HG03159 (cell line): ENCODE measurements around the gene MEX3B.

Experiments
- ATAC-seq: cut with Tn5 transposase; IDR thresholded peaks from one replicate; pipeline ENCODE4 v1.9.1; 2021; ENCODE audit warnings: mild to moderate bottlenecking, moderate library complexity; ENCODE audit not compliant: unreplicated experiment

Gene MEX3B

GRCh38 chr15:82045892-82046665, at the start of gene MEX3B:
MEX3B (minus strand) TSS chr15:82046018; CDS start chr15:82045705, 313 bp downstream.
- ATAC-seq, result peak; percentile 68

GRCh38 chr15:82093774-82094211, 48.0 kb upstream of the MEX3B start:
- ATAC-seq, result no peak

DNA sequence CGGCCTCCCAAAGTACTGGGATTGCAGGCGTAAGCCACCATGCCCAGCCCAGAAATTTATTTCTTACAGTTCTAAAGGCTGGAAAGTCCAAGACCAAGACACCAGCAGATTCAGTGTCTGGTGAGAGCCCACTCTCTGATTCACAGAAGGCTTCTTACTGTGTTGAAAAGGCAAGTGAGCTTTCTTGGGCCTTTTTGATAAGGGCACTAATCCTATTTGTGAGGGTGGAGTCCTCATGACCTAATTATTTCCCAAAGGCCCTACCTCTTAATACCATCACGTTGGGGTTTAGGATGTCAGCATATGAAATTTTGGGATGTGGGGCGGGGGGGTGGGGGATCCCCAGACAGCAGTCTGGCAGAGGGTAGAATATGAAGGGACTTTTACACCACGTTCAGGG, 47.5 kb upstream of the MEX3B start:
- no peak for ATAC-seq

DNA sequence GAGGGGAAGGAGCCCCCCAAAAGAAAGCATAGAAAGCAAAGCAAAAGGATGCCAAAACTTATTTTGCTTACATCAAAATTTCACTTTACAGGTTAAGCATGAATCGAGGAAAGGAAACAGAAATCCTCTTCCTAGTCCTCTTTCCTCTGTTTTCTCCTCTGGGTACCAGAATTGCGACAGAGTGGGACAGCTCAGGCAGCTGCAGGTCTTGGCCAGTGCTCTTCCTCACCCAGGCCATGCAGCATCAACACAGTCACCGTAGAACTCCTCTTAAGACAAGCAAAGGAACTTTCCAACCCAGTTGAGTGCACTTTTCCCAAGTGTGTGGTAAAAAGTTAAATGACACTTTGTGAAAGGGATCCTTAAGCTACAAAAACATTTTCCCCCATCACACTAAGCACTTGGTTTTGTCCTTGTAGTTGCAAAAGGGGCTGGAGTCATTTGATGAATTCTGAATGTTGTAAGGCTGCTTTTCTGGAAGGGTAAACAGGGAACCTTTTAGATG, 45.9 kb upstream of the MEX3B start:
- no peak for ATAC-seq

- no peak for ATAC-seq
Observed at GRCh38 chr15:82086243-82086995, 40.6 kb upstream of the MEX3B start.

DNA sequence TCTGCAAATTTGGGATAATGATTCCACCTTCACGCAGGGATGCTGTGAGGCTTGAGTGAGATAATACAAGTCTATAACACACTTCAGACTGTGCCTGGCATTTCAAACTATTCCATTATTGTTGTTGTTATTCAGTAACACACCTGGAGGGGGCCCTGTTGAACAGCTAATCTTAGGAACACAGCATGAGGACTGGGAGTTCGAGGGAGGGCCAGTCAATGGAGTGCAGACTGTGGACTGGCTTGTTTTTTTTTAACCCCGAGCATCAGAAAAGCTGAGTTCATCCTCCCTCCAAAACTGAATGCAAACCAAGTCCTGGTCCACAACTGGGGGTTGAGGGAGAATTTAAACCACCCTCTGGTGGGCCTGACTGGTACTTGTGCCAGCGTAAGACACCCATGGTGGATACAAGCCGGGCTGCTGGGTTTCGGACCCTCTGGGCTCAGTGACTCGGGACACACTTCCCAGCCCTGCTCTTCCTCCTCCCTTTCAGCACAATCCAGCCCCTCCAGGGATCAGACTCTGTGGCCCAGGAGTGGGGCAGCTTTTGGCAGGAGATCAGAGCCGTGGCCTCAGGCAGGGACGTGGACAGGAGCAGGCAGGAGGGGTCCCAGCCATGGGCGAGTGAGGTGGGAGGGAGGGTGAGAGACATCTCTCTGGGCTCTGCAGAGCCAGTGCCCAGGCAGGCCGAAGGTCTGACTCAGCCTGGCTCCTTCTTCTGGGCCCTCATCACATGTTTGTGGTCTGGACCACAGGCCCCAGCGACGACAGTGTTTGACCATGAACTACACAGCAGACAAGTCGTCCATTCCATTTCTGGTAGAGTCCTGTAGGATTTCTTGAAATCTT, 36.3 kb upstream of the MEX3B start:
- ATAC-seq, result no peak

GRCh38 chr15:82080774-82081173, 35.0 kb upstream of the MEX3B start:
- no peak for ATAC-seq

DNA sequence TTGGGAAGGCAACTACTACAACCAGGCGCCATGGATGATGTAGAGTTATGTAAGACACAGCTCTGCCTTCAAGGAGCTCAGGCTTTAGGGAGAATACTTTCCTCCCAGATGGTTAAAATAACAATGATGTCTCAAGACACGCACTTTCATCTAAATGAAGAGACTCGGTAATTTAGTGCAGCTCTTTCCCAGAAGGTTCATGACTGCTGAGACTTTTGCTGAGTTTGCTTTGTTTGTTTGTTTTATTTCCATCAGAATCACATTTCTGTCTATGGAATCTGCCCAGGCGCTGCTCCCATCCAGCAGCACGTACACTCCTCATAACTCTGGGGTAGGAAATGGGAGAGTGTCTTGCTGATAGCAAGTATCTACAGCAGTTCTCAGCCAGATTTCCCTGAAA, 33.9 kb upstream of the MEX3B start:
- no peak for ATAC-seq

DNA sequence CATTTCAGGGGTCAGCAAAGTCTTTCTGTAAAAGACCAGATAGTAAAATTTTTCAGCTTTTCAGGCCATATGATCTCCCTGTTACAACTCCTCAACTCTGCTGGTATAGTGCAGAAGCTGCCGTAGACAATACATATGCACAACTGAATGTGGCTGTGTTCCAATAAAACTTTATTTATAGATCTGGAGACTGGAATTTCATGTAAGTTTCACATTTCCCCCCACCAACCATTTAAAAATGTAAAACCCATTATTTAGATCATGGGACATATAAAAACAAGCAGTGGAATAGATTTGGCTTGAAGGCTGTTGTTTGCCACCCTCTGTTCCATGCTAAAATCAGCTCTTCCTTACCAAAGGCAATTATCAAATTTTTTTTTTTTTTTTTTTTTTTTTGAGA, 28.8 kb upstream of the MEX3B start:
- no peak for ATAC-seq

DNA sequence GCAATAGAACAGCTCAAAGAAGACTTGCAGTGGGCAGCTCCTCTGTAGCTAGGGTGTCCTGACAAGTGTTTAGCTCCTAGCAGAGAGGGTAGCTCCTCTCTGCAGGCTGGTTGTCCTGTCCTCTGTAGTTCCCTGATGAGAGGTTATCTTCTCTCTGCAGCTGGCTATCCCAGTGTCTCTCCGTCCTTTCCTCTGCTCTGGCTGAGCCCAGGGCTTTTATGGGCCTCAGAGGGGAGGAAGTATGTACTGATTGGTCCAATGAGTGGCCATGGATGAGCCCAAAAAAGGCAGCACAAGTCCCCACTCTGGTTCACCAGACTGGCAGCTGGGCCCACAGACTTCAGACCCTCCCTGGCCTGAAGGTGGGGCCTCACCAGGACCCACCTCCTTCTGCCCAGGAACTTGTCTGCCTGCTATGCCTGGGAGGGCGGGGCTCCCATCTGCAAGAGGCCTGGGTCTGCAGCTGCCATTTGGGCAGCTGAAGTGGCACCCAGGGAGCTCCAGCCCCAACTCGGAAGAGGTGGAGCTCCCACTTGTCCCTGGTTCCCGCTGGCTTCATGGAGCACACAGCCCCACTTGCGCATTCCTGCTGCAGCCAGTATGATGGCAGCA, 27.2 kb upstream of the MEX3B start:
- no peak for ATAC-seq

DNA sequence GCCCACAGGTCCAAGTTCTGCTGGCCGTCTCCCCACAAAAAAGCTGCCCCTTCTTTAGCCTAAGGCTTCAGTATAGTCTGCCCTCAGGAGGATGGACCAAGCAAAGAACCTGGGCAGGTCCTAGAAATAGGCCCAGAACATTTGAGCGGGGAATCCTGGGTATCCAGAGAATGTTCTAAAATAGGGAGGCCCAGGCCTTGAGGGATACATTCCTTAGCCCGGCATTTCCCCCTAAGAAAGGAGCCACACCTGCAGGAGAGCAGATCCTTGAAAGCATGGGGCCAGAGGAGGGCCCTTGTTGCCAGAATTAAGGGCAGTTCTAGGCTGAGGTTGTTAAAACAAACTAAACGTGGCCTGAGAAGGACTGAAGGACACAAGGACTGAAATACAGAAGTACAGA, 20.6 kb upstream of the MEX3B start:
- no peak for ATAC-seq

DNA sequence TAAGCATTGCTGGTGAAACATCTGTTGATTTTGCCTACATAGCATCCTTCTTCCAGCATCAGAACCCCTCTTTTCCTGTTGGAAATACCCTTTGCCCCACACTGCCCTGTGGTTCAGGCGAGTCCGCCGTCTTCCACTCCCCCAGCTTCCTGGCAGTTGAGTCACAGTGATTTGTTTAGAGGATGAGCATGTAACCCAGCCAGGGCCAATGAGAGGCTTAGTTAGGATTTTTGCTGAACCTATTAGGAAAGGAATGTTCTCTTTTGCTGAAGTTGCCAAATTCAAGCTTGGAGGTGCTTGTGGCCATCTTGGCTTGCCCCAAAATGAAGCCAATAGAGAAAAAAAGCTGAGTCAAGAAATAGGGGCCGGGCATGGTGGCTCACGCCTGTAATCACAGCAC, 19.0 kb upstream of the MEX3B start:
- no peak for ATAC-seq

GRCh38 chr15:82062479-82063454, 16.9 kb upstream of the MEX3B start:
- no peak for ATAC-seq

- no peak for ATAC-seq
Observed at GRCh38 chr15:82060817-82061216, 15.0 kb upstream of the MEX3B start.

DNA sequence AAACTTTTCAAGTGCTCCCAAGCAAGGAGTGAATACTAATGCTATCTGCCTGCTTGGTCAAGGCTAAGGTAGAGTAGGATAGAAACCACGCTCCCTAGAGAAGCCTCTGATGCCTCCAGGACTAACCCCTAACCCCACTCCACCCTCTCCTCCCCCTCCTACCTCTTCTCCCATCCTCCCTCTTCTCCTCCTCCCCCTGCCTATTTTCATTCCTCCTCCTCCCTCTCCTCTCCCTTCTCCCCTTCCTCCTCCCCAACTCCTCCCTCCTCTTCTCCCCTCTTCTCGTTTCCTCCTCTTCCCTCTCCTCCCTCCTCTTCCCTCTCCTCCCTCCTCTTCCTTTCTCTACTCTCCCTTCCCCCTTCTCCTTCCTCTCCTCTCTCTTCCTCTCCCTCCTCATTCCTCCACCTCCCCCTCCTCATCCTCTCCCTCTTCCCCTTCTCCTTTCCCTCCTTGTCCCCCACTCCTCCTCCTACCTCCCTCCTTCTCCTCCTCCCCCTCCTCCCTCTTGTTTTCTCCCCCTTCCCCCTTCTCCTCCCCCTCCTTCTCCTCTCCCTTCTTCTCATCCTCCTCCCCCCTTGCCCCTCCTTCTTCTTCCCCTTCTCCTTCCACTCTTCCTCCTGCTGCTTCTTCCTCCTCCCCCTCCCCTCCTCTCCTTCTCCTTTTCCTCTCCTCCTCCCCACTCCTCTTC, 12.8 kb upstream of the MEX3B start:
- ATAC-seq, result no peak

GRCh38 chr15:82058026-82058425, 12.2 kb upstream of the MEX3B start:
- no peak for ATAC-seq

DNA sequence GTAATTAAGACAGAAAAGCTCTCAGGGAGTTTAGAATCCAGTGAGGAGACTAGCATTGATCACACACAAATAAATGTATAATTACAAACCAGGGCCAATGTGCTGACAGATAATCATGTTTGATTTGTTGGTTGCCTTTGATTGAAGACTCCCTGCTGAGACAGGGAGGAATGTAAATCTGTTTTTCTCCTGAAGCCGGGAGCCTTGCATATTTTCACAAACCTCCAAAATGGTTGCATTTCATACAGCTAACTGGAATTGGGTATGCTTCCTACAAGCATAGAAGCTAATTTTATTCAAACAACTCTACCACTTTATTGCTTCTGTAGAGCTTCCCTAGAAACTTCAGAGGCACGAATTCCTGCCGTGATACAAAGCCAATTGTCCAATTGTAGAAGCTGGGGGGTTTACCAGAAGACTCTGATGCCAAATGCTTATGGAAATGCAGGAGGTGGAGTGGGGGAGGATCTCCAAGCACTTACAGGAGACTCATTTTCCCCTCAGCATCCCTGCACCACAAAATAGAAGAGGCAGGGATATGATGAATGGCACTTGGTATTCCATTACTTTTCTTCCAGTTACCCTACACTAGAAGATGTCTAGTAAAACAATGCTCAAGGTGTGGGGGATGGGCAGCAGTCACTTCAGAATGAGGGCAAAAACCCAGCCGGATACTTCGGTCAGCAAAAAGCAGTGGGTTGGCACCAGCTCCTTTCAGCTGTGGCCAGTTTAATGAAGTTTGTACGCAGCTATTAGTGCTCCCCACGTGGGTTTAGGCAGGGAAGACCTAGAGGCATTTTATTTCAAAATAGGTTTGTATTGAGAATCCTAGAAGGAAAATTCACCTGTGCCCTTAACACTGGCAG, 11.4 kb upstream of the MEX3B start:
- ATAC-seq, result no peak

GRCh38 chr15:82052751-82053150, 6.9 kb upstream of the MEX3B start:
- no peak for ATAC-seq
